Measurements from ENCODE around the gene SECTM1.

Gene SECTM1

DNA sequence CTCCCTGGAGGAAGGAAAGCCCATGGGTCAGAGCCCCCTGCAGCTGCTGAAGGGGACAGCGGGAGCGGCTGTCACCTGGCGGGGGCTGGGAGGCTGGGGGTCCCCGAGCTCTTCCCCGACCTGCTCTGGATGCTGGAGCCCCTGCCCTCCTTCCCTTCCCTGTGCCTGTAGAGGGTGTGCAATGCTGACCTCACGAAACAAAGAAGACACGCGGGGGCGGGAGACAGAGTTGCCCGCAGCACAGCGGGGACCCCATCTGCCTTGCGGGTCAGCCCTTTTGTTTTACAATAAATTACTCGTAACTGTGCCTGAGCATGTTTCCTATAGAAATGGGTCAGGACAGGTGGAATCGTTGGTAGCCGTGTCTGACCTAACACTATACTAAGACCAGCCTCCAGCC lies 6.3 kb downstream of the SECTM1 start:
- no peak for DNase-seq

DNA sequence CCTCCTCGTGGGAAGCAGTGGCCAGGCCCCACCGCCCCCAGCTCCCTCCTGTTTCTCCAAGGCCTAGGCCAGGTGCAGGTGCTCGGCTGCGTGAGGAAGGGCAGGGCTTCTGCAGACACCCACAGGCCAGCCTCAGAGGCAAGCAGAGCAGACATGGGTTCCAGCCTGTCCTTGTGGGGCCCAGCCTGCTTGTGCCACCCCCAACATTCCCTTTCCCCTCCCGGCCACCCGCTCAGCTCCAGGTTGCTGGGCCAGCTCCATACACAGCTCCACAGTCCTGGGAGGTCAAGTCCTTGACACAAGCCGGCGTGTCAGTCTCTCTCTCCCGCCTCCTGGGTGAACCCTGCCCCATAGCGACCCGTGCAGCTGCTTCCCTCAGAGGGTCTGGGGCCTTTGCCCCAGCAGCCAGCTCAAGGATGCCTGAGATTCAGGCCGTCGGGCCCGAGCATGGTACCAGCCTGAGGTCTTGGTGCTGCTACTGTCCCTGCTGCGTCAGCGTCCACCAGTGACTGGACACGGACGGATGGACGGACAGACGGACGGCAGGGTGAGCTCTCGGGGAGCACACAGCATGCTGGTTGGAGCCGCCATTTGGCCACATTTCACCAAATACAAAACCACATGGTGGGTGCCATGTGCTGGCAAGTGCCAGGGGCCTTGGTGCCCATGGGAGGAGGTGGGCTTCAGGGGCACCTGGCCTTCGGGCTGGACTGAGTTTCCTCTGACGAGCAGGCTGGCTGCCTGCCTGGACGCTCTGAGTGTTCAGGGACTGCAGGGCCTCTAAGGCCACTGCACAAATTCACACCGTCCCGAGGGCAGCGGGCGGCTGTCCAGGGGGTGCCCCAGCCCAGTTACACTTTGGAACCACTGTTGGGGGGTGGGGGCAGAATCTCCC lies 8.0 kb downstream of the SECTM1 start:
- no peak for DNase-seq

DNA sequence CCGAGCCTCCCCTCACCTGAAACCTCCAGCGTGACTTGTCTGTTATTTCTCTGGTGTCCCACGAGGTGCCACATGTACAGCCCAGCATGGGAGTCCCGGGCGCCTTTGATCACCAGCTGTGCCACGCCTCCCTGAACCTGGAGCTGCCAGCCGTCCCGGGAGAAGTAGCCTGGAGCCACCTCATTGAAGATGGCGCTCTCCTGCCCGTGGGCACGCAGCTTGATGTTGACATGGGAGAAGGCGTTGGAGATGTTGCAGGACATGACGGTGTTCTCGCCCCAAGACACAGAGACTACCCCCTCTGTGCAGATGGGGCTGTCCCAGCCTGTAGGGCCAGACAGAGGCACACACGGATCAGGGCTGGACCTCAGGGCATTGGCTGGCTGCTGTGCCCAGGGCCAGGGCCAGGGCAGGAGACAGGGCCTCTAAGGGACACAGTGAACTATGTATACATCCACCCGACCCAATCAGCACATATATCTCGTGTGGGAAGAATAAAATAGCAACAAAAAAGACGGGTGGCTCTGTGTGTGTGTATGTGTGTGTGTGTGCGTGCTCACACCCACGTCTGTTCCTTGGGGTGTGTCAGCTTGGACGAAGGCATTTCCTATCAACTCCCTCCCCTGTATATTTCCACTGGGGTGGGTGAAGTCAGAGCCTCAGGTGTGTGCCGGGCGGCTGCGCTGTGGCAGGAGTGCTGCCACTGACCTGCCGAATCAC lies 8.8 kb downstream of the SECTM1 start:
- DNase-seq = no peak

DNA sequence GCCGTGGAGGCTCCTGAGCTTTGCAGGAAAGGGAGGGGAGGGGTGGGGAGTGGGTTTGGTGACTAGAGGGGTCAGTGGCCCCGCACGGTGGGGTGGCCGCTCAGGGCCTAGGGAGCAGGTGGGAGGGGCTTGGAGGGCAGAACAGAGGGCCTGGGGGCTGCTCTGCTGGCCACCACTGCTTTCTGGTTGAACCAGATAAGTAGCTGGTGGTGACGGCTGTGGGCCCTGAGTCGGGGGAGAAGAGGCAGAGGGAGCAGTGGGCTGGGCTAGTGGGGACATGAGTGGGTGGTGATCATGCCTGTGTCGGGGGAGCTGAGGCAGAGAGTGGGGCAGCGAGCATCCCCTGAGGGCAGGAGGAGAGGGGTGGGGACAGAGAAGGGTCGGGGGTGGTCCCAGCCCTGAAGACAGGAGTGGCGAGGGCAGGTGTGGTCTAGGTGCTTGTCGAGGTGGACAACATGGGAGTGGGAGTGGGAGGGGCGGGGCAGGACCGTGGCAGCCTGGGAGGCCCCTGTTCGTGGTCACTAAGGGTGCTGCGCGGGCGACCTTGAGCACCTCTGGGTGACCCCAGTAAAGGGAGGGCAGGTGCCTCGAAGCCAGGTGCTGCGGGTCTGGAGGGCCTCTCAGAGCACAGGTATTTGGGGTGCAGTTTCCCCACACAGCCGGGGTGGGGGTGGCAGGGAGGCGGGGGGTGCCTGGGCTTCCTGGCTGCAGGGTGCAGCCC lies 9.9 kb downstream of the SECTM1 start:
- no peak for DNase-seq

DNA sequence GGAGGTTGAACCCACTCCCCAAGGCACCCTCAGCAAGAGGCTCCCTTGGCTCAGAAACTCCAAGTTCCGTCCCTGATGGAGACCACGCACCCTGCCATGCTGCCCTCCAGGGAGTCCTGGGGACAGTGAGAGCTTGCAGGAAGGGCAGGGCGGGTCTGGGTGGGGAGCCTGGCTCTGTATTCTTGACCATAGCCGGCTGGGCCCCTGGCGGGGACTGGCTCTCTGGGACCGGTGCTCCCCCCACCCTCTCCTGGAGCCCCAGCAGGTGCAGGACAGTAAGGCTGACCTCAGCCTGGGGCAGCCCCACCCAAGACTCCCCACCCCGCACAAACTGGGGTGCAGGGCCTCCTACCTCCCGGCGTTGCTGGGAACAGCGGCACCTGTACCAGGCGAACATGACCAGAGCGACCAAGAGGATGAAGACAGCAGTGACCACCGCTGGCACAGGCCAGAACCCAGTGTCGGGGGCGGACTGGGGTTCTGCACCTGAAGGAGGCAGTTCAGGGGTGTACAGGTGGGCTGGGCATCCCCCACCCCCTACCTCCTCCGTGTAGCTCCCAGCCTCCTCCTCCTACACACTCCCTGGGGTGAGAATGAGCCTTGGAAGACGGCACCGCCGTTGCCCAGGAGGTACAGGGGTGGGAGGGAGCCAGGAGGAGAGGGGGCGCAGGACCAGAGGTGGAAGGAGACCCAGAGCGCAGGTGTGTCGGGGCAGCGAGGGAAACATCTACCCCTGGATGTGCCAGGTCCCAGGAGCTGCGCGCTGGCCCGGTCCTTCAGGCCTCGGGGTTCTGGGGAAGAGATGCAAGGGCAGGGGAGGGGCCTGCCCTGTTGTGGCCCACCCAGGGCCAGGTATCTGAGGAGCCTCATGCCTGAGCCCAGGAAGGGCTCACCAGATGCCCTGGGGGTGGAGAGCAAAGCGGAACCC lies 10.8 kb downstream of the SECTM1 start:
- DNase-seq = no peak

DNA sequence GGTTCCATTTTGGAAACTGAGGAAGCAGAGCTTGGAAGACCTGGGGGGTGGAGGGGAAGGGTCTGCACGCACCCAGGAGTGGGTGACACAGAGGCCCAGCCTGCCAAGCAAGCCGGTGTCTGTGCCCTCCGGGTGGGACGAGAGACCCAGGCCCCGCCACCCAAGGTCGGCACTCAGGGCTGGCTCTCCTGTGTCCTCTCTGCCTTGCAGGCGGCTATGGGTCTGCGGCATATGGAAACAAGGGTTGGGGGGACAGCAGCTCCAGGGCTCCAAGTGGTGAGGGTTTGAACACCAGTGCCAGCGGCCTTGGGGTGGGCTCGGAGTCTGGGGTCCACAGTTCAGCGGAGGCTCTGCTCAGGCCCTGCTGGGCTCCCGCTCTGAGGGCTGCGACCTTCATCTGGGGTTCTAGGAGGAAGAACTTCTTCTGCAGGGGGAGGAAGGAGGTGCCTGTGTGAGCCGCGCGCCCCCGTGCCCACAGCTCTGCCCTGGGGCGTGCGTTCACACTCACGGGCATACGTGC lies 11.6 kb downstream of the SECTM1 start:
- no peak for DNase-seq

DNA sequence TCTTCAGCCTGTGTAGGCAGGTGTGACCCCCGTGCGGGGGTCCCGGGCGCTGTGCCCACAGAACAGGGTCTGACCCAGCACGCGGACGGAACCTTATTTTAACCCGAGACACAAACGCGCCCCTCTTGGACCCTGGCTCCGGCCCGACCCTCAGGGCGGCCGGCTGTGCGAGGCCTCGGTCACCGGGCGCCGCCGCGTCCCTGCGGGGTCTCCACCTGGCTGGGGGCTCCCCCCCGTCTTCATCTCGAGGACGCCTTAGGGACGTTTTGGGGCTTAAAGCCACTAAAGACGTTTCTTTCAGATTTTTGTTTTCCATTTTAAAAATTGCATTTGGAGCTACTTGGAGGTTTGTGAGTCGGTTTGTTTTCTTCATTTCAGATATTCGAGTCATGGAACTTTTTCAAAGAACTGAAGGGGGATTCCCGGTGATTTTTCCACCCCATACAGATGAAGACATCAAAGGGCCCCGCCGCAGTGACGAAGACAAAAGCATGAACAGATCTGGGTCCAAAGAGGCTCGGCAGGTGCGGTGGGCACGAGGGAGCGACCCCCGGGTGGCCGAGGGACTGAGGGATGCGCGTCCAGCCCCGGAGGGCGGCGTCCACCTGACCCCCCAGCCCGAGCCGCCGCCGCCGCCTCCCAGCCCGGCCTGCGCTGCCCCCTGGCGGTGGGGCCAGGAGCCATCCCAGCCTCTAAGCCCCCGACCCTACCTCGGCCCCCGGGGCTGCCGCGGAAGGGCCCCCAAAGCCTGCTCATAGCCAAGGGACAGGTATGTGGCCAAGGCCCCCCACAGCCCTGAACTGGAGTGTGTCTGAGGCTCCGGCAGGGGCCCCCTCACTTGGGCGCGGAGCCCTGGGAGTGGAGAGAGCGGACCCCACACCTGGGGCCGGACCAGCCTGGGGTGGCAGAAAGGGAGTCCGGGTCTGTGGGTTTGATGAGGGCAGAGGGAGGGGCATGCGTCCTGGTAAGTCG lies 12.3 kb downstream of the SECTM1 start:
- no peak for DNase-seq

DNA sequence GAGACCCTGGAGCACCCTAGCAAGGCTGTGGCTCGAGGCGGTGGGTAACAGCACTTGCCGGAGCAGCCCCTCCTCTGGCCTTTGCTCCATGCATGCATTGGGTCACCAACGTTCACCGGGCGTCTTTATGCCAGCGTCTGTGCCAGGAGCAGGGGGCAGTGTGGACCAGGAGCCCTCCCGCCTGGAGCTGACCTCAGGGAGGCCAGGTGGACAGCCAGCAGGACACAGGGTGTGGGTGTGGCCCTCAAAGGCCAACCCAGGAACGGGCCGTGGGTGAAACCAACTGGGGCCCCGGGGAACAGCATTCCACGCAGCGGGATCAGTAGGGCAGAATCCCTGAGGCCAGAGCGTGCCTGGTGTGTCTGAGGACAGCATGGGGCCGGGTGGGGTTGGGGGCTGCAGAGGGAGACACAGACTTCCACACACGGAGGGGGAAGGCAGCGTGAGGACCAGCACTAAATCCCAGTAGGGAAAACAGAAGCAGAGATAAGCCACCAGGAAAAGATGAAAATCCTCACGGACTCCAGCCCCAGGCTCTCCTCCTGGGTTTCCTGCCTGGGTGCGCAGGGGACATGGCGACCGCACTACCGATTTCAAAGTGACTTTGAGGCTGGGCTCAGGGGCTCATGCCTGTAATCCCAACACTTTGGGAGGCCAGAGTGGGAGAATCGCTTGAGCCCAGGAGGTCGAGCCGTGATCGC lies 13.3 kb downstream of the SECTM1 start:
- DNase-seq = no peak

DNA sequence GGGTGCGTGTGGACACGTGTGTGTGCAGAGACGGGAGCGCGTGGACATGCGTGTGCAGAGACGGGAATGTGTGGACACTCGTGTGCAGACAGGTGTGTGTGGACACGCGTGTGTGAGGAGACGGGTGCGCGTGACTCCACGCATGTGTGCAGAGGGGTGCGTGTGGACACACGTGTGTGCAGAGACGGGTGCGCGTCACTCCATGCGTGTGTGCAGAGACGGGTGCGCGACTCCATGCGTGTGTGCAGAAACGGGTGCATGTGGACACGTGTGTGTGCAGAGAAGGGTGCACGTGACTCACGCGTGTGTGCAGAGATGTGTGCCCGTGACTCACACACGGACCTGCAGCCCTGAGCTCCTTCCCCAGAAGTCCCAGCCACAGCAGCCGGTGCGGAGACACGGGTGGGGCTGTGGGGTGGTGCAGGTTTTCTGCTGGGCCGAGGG lies 13.9 kb downstream of the SECTM1 start:
- no peak for DNase-seq

DNA sequence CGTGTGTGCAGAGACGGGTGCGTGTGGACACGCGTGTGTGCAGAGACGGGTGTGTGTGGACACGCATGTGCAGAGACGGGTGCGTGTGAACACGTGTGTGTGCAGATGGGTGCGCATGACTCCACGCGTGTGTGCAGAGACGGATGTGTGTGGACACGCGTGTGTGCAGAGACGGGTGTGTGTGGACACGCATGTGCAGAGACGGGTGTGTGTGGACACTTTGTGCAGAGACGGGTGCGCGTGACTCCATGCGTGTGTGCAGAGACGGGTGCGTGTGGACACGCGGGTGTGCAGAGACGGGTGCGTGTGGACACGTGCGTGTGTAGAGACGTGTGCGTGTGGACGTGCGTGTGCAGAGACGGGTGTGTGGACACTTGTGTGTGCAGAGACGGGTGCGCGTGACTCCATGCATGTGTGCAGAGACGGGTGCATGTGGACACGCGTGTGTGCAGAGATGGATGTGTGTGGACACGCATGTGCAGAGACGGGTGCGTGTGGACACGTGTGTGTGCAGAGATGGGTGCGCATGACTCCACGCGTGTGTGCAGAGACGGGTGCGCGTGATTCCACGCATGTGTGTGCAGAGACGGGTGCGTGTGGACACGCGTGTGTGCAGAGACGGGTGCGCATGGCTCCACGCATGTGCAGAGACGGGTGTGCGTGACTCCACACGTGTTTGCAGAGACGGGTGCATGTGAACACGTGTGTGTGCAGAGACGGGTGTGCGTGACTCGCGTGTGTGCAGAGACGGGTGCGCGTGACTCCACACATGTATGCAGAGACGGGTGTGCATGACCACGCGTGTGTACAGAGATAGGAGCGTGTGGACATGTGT lies 14.6 kb downstream of the SECTM1 start:
- no peak for DNase-seq

DNA sequence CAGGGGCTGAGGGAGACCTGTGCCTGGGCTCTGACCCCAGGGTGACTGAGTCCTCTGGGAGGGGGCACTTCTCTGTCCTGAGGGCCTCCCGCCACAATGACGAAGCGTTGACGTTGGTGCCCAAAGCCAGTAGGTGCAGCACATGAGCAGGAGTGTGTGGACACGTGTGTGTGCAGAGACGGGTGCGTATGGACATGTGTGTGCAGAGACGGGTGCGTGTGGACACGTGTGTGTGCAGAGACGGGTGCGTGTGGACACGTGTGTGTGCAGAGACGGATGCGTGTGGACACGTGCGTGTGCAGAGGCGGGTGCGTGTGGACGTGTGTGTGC lies 15.4 kb downstream of the SECTM1 start:
- DNase-seq = no peak

DNA sequence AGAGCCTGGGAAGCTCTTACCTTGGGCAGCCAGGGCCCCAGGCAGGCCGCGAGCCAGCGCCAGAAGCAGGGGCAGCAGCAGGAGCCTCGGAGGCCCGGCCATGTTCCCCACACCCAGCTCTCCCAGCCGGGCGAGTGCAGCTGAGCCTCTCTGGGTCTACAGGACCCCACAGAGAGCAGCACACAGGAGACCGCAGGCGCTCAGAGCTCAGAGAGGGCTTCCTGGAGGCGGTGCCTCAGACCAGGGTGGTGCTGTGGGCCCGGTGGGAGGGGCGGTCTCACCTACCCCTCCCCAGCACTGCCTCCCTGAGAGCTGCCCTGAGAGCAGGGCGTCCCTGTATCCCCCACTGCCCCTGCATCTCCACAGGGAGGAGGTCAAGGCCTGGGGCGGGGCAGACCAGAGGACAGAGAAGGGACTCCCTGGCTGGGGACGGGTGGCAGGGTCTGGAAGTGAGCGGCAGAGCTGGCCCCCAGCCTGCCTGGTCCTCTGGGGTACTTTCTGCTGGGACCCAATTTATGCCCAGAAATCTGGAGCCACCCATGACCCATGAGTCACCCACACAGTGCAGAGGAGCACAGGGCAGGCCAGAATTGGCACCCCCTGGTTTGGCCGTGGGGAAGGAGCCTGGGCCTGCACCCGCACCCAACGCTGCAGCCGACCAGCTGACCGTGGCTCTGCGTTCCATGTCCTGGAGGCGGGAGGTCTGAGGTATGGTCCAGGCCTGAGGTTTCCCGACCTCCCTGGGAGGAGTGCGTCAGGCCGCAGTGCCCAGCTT lies 16.0 kb downstream of the SECTM1 start, which contains the start of gene CD7:
CD7 (minus strand) TSS at position 215 of the 775 bp plus-strand sequence; CDS start at position 102, 113 bp downstream.
- no peak for DNase-seq

DNA sequence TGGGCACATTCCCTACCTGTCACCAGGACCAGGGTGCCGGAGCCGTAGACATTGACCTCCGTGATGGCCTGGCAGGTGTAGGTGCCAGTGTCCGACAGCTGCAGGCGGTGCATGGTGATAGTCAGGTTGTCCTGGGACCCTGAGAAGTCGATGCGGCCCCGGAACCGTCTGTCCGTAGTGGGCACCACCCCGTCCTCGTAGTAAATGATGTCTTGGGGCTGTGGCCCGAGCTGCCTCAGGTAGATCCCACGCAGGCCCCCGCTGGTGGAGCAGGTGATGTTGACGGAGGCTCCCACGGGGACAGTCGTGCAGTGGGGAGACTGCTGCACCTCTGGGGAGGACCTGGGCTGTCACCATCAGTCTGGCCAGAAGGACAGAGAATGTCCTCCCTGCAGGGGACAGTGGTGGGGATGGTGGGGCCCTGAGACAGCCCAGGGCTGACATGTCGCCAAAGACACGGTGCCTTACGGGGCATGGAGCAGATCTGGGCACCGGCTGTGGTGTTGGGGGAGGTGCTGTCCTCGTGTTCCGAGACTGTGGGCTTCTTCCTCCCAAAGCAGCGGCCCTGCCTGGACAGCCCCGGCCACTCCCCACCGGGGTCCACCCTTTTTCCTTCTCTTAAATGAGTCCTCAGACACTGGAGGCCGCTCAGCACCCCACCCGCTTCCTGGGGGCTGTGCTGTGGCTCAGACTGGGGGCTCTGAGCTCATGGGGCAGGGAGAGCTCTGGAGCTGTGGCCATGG lies 16.7 kb downstream of the SECTM1 start:
- DNase-seq = no peak

DNA sequence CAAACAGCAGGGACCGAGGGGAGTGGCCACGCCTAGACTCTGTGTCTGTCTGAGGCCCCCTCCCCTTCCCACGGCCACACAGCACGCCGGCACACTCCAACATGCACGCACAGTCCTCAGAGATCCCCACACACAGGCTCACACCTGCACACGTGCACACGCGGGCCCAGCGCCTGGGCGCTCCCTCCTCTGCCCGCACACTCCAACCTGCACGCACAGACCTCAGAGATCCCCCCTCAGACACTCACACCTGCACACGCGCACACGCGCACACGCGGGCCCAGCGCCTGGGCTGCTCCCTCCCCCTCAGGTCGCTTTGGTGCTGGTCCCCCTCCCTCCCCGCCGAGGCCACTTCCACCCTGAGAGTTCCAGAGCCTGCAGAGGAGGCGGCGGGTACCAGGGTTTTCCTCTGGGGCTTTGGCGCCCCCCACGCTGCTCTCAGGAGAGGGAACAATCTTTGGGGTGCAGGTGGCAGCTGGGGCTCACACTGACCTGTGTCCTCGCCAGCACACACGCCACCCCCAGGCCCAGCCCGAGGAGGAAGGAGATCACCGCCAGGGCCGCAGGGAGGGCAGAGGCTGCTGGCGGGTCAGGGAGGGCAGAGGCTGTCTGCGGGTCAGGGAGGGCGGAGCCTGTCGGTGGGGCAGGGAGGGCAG lies 17.7 kb downstream of the SECTM1 start:
- DNase-seq = no peak

DNA sequence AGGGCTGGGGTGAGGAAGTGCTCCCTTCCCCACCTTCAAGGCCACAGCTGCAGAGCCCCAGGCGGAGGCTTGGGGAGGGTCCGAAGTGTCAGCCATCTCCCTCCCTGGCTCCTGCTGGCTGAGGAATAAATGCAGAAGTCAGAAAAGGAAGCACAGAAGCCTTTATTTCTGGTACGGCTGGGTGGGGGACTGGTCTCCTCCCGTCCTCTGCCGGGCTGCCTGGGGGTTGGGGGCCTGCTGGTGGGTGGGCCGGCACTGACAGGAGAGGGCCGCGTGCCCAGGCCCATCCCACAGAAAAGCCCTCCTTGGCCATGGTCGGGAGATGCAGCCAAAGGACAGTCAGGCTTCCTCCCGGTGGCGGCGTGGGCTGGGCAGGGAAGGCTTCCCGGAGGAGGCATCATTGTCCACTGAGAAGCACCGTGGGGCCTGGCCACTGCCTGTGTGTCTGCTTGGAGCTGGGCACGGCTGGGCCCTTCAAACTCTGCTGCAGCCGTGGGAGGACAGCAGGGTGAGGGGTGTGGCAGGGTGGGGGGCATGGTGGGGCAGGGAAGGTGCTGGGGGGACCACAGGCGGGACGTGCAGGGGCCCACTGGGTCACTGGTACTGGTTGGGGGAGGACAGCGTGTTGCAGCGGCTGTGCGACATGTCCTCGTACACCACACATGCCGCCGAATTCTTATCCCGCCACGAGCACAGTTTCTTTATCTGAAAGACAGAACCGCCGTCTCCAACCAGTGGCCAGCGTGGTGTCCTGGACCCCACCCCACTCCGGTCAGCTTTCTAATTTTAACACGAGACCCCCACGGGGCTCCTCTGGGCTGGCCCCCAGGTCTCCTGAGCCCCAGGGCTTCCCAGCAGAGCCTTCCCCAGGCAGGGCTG lies 18.6 kb downstream of the SECTM1 start:
- DNase-seq = no peak
